NAMALWA (cell line): ENCODE results near the gene NQO2.
"Not testable (repeated sequence)": the region's sequence is repeated elsewhere in the genome, so short reads cannot be mapped to it uniquely, and the experiment has no call there.

Source experiments
- DNase-seq: peaks from one replicate; pipeline ENCODE4 v3.0.0-alpha.2; 2015; ENCODE audit warnings: low spot score

NQO2 gene

DNA sequence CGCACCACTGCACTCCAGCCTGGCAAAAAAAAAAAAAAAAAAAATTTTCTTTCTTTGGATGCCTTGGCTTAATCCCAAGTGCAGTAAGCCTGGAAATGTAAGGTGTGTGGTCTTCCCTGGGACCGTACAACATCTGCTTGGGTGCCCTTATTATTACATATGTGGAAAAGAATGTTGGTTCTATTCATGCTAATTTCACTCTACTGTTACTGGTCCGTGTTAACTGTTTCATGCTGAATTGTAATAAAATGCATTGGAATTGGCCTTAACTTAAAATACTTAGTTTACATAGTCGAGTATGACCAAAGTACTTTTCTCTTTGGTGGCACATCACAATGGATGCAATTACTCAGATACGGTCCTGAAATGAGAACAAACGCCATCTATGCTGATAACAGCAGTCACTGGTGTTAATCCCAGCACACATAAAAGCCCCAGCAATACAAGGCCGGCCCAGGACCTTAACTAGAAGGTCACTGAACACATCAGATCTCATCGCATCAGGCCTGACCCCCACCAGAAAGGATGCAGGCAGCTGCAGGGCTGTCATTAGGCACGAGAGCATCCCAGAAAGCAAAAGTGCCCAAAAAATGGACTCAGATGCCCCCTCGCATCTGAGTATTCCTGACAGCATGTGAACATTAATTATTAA, 29.5 kb upstream of the NQO2 start:
- DNase-seq = no peak

DNA sequence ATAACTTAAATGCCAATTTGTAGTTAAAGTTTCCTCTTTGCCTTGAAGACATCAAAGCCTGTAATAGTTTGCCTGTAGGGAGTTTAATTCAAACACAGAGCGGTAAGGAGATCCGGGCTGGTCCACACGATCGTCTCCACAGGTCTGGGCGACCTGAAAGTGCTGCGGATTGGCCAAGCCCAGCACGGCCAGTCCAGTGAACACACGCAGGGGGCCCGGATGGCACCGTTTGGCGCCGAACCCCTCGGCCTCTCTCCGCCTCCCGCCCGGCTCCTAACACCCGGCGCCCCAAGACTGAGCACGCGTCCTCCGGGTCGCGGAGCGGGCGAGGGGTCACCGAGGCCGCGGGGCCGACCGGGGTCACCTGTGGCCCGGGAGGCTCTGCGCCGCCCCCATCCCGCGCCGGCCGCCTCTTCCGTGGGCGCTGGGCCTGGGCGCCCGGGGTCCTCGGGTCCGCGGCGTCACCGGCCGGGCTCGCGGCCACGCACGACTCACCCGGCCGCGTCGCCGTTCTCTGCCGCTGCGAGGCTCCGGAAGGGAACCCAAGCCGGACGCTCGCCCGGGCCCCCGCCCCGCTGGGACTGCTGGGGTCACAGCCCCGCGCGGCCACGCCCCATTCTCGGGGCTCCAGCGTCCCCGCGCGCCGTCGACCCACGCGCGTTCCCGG, 28.8 kb upstream of the NQO2 start:
- no peak for DNase-seq

DNA sequence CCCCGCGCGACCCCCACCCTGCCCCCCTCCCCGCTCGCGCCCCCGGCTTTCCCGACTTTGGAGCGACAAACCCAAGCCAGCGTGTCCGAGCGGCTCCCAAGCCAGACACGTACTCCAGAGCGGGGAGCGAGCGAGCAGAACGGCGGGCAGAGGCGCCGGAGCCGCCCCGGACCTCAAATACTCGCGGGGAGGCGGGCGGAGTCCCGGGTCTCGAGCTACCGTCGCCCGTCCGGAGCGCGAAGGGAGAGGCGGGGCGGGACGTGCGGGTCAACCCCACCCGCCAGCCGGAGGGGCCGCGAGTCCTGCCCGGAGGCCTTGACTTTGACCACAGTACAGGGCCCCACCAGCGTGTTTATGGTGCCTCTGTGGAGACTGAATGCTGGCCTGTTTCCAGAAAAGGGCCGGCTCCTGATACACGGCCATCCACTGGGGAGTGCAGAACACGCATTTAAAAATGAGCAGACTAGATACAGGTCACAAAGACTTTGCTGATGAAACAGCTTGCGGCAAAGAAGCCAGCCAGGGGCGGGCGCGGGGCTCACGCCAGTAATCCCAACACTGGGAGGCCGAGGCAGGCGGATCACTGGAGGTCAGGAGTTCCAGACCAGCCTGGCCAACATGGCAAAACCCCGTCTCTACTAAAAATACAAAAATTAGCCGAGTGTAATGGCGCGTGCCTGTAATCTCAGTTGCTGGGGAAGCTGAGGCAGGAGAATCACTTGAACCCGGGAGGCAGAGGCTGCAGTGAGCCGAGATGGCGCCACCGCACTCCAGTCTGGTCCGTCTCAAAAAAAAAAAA, 28.1 kb upstream of the NQO2 start, which contains the start of gene SERPINB6:
Gene SERPINB6, minus strand, starts transcription at position 148 of the 799 bp plus-strand sequence. CDS start 12,235 bp downstream, outside the sequence.
- DNase-seq = no peak

DNA sequence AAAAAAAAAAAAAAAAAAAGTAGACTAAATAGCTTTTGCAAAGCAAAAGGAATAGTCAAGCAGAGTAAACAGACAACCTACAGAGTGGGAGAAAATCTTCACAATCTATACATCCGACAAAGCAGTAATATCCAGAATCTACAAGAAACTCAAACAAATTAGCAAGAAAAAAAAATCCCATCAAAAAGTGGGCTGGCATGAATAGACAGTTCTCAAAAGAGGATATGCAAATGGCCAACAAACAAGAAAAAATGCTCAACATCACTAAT, 27.5 kb upstream of the NQO2 start:
- not testable (repeated sequence) for DNase-seq

DNA sequence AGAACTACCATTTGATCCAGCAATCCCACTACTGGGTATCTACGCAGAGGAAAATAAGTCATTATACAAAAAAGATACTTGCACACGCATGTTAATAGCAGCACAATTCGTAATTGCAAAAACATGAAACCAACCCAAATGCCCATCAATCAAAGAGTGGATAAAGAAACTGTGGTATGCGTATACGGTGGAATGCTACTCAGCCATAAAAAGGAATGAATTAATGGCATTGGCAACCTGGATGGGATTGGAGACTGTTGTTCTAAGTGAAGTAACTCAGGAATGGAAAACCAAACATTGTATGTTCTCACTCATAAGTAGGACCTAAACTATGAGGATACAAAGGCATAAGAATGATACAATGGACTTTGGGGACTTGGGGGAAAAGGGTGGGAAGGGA, 27.0 kb upstream of the NQO2 start:
- not testable (repeated sequence) for DNase-seq

DNA sequence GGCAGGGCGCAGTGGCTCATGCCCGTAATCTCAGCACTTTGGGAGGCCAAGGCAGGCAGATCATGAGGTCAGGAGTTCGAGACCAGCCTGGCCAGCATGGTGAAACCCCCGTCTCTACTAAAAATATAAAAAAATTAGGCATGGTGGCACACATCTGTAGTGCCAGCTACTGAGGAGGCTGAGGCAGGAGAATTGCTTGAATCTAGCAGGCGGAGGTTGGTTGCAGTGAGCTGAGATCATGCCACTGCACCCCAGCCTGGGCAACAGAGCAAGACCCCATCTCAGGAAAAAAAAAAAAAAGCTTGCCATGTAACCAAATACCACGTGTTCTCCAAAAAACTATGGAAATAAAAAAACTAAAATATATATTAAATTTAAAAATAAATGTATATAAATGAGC, 26.5 kb upstream of the NQO2 start:
- not testable (repeated sequence) for DNase-seq

DNA sequence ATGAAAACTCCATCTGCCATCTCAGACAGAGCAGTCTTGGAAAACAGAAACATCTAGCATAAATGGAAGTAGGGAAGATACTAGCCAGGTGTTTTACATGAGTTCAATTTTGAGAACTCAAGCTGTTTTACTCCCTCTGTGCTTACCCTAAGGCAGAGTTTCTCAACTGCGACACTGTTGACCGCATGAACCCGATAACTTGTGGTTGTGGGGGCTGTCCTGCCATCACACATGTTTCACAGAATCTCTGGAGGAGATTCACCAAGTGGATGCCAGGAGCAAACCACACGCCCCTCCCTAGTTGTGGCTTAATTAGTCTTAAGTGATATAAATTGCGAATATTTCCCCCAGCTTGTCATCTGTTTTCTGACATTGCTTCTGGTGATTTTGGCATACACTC, 26.0 kb upstream of the NQO2 start:
- no peak for DNase-seq

DNA sequence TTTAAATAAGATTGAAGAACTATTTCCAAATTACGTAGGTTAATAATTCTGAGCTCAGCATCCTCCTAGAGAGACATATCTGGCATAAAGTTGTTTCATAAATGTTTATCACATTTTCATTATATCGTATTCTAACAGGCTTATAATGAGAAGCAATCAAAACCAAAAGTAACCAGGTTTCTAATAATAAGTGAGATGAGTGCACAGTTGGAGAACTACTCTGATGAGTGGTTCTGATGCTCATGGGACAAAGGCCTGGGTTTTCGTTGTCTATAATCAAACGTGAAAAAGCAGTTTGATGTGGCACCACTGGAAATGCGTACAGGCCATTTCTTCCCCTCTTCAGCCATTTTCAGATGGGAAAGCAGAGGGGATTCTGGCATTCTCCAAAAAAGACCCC, 23.6 kb upstream of the NQO2 start:
- no peak for DNase-seq

DNA sequence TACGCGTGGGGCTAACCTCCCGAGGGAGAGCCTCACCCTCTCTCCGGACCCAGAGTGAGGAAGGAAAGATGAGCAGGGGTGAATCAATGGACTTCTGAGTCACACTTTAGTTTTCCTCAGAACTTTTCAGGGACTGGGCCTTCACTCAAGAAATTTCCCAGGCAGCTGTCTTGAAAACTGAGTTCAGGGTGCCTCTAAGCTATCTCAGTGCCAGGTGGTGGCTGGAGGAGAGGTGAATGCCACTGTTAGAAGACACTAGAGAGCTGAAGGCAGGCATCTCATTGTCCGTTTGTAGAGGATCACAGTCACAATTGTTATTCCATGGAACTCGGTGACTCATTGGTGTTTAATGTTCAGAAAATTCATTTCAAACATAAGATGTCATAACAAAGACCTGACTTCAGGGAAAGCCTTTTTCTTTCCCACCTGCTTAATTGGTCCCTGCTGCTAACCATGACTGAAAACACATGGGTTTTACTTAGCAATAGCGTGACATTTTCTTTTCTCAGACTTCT, 23.1 kb upstream of the NQO2 start:
- DNase-seq = no peak

DNA sequence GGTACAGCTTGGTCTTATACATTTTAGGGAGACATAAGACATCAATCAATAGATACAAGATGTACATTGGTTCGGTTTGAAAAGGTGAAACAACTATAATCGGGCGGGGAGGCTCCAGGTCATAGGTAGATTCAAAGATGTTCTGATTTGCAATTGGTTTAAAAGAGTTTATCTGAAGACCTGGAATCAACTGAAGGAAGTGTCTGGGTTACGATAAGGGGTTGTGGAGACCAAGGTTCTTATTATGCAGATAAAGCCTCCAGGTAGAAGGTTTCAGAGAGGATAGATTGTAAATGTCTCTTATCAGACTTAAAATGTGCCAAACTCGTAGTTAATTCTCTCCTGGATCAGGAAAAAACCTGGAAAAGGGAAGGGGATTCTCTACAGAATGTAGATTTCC, 22.4 kb upstream of the NQO2 start:
- DNase-seq = no peak

DNA sequence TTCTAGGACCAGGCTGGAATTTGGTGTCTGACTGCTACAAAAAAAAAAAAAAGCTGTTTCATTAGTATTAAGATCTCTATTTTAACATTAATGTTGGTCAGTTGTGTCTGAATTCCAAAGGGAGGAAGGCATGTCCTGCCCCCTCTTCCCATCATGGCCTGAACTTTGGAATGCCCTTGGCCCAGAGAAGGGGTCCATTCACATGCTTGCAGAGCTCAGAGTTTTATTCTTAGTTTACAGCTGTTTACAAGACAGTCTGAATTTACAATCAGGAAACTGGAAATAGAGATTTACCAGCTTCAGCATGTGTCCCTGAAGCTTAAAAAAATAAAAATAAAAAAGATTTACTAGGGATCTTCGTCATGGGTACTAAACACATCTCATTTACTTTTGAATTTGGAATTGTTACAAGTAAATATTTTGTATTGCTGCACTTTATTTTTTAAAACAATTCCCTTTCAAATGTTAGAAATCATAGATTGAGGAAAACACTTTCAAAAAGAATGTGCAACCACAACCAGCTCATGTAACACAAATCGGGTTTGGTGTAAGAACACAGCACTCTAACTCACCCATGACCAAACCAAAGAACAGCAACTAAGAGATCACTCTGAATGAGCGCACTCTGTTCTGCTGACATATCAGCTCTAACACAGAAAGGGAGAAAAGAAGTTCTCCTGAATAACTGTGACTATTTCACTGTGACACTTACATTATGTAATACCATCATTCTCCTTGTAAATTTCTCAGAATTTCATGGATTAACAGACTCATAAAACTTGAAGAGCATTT, 21.7 kb upstream of the NQO2 start:
- no peak for DNase-seq

DNA sequence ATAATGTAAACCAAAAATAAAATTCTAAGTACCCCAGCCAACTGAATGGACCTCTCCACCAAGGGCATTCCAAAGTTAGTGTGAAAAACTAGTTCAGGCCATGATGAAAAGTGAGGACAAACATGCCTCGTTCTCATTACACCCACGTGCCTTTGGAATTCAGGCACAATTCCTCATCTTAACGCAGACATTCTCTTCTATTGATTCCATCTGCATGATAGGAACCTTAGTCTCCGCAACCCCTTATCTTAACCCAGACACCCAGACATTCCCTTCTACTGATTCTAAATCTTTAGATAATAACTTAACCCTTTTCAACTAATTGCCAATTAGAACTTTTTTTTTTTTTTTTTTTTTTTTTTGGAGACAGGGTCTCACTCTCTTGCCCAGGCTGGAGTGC, 20.8 kb upstream of the NQO2 start:
- no peak for DNase-seq

DNA sequence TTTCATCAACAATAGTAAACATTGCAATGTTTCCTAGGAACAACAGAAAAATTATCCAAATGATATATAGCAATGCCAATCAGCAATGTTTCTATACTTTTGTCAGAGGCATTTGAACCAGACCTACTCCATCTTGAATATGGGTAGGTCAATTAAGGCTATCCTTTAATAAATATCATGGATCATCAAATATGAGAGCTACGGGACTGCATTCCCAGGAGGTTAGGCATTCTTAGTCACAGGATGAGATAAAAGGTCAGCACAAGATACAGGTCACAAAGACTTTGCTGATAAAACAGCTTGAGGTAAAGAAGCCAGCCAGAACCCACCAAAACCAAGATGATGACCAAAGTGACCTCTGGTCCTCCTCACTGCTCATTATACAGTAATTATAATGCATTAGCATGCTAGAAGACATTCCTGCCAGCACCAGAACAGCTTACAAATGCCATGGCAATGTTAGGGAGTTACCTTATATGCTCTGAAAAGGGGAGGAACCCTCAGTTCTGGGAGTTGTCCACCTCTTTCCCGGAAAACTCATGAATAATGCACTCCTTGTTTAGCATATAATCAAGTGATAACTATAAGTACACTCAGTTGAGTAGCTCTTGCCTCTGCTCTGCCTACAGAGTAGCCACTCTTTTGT, 19.8 kb upstream of the NQO2 start:
- no peak for DNase-seq

DNA sequence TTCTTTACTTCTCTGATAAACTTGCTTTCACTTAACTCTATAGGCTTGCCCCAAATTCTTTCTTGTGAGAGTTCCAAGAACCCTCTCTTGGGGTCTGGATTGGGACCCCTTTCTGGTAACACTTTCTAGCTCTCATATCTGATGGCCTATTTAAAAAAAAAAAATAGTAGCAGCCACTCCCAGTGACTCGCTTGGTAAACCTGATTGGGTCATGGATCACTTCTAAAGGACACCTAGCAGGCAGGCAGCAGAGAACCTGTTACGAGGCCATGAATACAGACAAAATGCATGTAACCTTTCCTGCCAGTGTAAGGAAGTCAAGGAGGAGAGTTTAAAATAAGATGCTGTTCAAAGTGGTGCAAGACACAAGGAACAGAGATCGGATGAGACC, 19.2 kb upstream of the NQO2 start:
- DNase-seq = no peak

DNA sequence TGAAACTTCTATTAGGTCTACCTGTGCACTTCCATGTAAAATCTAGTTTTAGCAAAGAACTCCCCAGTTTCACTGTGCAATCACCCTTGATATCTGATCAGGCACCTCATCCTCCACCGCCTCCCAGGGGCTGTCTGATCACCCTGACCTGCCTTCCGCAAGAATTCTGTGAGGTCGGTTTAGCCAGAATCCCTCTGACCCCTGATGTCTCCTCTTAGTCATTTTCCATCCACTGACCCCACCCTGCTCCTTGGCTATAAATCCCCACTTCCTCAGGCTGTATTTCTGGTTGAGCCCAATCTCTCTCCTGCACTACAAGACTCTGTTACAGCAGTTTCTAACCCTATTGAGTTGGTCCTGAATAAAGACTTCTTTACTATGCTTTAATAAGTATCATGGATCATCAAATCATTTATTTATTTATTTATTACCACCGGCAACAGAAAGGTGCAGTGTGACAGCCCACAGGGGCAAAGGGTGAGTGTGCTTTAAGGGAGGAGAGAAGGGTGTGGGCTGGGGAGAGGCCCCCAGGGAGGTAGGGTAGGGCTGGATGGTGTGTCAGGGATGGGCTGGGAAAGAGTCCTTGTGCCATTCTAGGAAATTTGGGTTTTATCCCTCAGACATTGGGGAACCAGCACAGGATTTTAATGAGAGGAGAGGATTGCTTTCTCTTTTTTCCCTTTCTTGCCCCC, 17.1 kb upstream of the NQO2 start:
- no peak for DNase-seq

DNA sequence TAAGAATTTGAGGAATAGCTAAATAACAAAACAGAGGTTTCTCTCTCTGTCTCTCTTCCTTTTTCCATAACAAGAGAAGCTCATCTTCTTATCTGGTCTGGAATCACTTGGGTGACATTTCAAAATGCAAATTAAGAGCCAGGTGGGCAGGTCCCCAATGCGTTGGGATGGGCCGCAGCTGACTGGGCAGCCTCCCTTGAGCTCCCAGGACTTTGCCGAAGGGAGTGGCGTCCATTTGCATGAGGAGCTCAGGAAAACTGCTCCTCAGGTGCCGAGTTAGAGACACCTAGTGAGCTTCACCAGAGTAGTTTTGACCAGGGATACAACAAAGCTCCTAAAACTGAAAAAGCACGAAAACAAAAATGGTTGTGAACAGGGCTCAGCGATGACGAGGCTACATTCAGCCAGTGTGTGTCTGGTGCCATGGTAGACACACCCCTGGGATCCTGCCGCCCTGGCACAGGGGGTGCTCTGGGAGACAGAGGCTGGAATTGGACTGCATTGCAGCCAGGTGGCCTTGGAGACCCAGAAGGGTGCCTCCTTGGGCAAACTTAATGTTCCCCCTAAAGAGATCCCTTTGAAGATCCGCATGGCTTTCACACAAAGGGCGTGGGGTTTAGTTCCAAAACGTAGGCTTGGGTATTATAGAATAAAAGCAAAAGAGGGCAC, 14.8 kb upstream of the NQO2 start:
- DNase-seq = no peak

DNA sequence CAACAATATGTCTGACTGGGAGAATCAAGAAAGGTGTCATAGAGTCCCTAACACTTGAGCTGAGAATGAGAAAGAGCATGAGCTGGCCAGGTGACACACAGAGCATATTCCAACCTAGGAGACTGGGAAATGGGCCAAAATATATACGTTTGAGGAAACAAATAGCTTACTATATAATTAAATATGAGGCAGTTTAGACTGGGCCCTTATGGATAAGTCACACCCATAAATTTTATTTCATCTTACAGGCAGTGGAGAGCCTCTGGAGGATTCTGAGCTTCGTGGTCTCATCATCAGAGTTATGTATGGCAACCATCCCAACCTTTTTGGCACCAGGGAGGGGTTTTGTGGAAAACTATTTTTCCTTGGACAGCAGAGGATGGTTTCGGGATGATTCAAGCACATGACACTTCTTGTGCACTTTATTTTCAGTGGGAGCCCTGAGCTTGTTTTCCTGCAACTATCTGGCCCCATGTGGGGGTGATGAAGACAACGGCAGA, 12.9 kb upstream of the NQO2 start:
- no peak for DNase-seq

DNA sequence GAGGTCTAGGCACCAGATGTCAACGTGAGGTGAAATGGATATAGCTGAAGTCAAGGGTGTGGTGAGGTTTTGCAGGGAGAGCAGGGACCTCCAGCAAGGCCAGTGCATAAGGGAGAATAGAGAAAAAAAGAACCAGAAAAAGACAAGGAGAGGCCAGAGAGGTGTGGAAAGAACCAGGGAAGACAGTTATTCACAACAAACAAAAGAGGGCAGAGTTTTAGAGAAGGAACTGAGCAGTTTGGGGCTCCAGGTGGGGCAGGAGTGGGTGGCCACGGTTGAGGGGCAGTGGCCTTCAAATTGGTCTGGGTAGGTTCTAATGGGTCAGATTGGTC, 11.6 kb upstream of the NQO2 start:
- DNase-seq = peak; percentile 10

DNA sequence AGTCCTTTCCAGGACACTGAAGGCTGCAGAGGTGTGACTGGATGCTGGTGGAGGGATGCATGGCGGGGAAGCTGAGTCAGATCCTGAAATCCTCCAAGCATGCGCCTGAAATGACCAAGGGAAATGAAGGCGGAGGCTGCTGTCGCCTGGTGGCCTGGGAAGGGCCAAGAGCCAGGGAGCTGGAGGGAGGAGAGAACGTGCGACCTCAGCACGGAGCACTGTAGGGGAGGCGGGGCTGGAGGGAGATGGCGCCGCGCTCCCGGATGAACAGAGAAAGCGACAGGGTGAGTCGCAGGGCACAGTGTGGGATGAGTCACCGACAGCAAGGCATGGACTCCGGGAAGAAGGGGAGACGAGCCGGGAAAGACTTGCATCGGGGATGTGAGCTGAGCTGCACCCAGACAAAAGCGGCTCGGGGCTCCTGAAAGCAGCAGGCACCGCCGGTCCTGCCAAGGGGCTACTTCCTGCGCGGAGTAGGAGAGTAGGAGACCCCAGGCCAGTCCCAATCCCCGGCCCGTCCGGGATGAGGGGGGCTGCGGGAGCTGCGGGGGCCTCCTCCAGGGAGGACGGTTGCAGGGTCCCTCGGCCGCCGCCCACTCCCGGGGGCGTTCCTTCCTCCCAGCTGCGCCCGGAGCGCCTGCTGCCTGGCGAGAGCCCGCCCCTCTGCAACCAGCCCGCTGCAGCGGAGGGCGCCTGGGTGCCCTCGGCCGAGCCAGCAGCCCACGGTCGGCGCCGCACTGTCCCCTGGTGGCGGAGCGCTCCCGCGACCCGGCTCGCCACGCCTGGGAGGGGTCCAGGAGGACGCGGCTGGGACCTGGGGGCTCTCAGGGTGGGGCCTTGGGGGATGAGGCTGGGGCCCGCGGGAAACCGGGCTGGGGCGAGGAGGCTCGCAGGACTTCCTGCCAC, 11.0 kb upstream of the NQO2 start:
- peak; percentile 86 for DNase-seq
